Stimulated activated CD8-positive, alpha-beta memory T cell treated with anti-CD3 and anti-CD28 coated beads, Interleukin-4, amount 100 ng/mL, for 4 hours (primary cell): ENCODE measurements around the gene SPATA2L.

Experiments
- DNase-seq, 2 donors: peaks; one replicate each; pipeline ENCODE4 v3.0.0-alpha.2; 2020; ENCODE audit warnings: low read depth in 2 of 2, low spot score in 1 of 2

The SPATA2L gene

GRCh38 chr16:89729293-89729692 lies 27.8 kb upstream of the SPATA2L start:
- DNase-seq, result no peak

DNA sequence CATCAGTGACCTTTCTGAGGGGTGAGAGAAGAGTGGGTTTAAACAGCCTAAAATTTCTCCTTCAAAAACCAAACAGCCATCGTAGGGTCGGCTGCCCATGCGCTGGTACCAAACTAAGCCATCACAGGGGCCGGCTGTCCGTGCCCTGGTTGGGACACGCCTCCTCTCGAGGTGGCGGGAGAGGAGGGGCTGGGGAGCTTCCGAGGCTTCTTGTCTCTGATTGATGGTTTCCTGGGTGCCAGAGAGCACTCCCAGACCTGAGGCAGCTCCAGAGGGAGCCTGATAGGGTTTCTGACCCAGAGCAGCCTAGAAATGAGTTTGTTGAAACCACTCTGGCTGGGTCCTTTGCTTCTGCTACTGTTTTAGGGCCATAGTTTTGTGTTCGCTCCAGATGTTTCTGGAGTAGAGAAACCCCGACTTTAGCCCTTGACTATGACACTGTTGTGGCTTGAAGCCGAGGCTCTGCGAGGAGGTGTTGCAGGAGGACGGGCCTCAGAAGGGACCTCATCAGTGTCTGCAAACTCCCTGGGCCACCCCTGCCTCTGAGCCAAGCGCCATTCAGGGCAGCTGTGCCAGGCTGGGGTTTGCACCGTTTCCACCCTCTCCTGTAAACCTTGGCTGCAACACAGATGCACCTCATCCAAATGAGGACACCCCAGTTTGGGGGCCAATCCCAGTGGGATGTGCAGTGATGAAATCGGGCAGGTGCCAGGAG lies 26.1 kb upstream of the SPATA2L start:
- DNase-seq, result no peak

- DNase-seq, result peak in 1 of 2 donors; percentile 62
Measured at GRCh38 chr16:89723279-89724250, 22.1 kb upstream of the SPATA2L start.

- DNase-seq, result peak in 1 of 2 donors; percentile 40
Measured at GRCh38 chr16:89722392-89723278, 21.1 kb upstream of the SPATA2L start.

DNA sequence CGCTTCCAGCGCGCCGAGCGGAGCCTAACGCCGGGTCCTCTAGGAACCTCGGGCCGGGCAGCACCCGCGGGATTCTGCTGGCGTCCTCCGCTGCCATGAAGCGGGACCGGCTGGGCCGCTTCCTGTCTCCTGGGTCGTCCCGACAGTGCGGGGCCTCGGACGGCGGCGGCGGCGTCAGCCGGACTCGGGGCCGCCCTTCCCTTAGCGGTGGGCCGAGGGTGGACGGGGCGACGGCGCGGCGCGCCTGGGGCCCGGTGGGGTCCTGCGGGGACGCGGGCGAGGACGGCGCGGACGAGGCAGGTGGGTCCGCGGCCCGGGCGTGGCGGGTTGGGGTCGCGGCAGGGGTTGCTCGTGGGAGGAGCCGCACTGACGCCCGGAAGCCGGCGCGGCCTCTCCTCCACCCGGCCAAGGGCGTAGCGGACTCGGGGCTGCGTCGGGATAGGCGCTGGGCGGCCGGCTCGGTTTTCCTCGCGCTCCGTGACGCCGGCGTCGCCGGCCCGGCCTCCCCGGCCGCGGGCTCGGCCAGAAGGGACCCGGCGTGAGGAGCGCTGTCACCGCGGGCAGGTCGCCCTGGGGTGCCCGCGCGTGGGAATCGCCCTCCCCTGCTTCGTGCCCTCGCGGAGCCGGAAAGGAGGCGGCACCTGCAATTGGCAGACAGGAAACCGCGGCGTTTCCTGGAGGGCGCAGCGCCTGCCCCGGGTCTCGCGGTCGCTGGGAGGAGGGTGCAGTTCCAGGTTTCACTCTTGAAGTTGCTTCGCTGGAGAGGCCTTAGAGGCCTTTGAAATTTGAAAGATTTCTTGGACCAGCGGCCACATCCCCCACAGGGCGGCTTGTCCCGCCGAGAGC lies 20.3 kb upstream of the SPATA2L start:
- peak; percentile 70 to 83 for DNase-seq

- DNase-seq, result peak; percentile 75 to 76
Measured at GRCh38 chr16:89720813-89721545, 19.5 kb upstream of the SPATA2L start, which contains the start of the genes VPS9D1 and ZNF276. TSS of gene VPS9D1 (minus strand) at chr16:89720898. CDS start at chr16:89720861, 37 bp downstream. TSS of gene ZNF276 (plus strand) at chr16:89721537. CDS start at chr16:89721641, 104 bp downstream.

GRCh38 chr16:89720551-89720812 lies 19.0 kb upstream of the SPATA2L start:
- DNase-seq, result no peak

GRCh38 chr16:89717688-89718505 lies 16.4 kb upstream of the SPATA2L start:
- no peak for DNase-seq

- DNase-seq, result no peak
Measured at GRCh38 chr16:89716916-89717687, 15.6 kb upstream of the SPATA2L start.

GRCh38 chr16:89716493-89716892 lies 15.0 kb upstream of the SPATA2L start:
- DNase-seq, result no peak

GRCh38 chr16:89712274-89712781 lies 10.8 kb upstream of the SPATA2L start:
- DNase-seq, result no peak

DNA sequence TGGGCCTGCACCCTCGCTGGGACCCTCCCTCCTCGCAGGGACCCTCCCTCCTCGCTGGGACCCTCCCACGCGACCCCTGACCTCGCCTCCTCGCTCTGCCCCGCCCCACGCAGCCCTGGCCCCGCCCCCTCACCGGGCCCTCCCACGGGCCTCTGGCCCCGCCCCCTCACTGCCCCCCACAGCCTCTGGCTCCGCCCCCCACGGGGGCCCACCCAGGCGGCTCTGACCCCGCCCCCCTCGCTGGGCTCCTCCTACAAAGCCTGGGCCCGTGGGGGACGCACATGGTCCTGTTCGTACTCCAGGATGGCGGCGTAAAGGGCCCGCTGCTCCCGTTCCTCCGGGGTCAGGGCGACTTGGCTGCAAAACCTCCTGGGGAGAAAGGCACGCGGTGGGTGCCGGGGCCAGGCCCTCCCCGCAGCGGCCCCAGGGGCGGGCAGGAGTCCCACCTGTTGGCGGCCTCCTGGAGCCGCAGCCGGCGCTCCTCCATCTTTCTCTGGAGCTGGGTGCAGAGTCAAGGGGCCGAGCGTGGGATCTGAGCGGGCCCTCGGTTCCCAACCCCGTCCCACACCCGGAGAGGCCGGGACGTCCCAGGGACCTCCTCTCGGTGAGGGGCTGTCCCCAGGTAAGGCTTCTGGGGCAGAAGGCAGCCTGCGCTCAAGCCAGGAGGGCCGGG lies 10.2 kb upstream of the SPATA2L start:
- DNase-seq, result peak in 1 of 2 donors; percentile 55

GRCh38 chr16:89710709-89711564 lies 9.4 kb upstream of the SPATA2L start:
- DNase-seq, result no peak

GRCh38 chr16:89709716-89710432 lies 8.4 kb upstream of the SPATA2L start:
- no peak for DNase-seq

DNA sequence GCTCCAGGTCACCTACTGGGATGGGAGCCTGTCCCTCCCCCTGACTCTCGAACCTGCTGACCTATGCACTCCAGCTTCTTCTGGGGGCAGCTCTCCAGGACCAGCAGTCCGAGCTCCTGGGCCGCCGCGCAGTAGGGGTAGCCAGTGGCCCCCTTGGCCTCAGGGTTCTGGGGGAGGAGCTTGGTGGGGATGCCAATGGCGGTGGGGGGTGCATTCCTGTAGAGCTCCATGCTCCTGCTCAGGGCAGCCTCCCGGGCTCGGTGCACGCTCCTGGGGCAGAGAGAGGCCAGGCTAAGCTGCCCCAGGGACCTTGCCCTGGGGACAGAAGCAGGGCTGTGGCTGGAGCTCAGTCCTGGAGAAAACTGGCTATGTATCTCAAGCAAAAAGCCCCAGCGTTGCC lies 7.7 kb upstream of the SPATA2L start:
- no peak for DNase-seq
